SU-DHL-6 (cell line): ENCODE data around the gene FOXF2.

Source experiments
- H2AFZ ChIP-seq: fragments of 200-600 bp; sonication (generic); 2 replicates; pipeline ENCODE4 v1.6.1; 2014; ENCODE audit warnings: low read depth, mild to moderate bottlenecking, moderate library complexity, mixed read lengths, antibody characterized with exemption, low read length; ENCODE audit not compliant: severe bottlenecking
- H3F3A ChIP-seq: fragments of 200-600 bp; shearing (Covaris generic); 2 replicates; pipeline ENCODE4 v1.6.0; 2016; ENCODE audit warnings: antibody characterized with exemption, mild to moderate bottlenecking; ENCODE audit not compliant: insufficient read depth
- H3K27ac ChIP-seq: fragments of 200-600 bp; sonication (generic); 2 replicates; pipeline ENCODE4 v1.5.1; 2016; ENCODE audit warnings: low read depth, mild to moderate bottlenecking, low read length, moderate library complexity, mixed read lengths
- H3K27me3 ChIP-seq: fragments of 200-600 bp; sonication (generic), shearing (Covaris generic); 2 replicates; pipeline ENCODE4 v1.6.0; 2014; ENCODE audit warnings: mild to moderate bottlenecking, low read length
- H3K36me3 ChIP-seq: fragments of 200-600 bp; sonication (generic); 2 replicates; pipeline ENCODE4 v1.6.1; 2014; ENCODE audit warnings: mild to moderate bottlenecking, low read length, mixed read lengths
- H3K4me2 ChIP-seq: fragments of 300-600, 200-600 bp; shearing (Covaris generic), sonication (generic); 2 replicates; pipeline ENCODE4 v1.6.0; 2014; ENCODE audit warnings: low read length, low read depth, mild to moderate bottlenecking; ENCODE audit not compliant: poor library complexity, severe bottlenecking
- H3K4me3 ChIP-seq: fragments of 200-600 bp; sonication (generic); 2 replicates; pipeline ENCODE4 v1.5.1; 2014; ENCODE audit warnings: antibody characterized with exemption, low read length, mild to moderate bottlenecking, mixed read lengths; ENCODE audit not compliant: insufficient read depth, poor library complexity, severe bottlenecking
- H3K79me2 ChIP-seq: fragments of 200-600 bp; sonication (generic); 2 replicates; pipeline ENCODE4 v1.6.1; 2014; ENCODE audit warnings: mild to moderate bottlenecking, low read length, moderate library complexity; ENCODE audit not compliant: insufficient read depth
- H3K9ac ChIP-seq: fragments of 200-600 bp; sonication (generic); 2 replicates; pipeline ENCODE4 v1.7.0; 2014; ENCODE audit warnings: mild to moderate bottlenecking, low read length
- H3K9me2 ChIP-seq: fragments of 200-600 bp; sonication (generic); replicated peaks from 2 replicates; pipeline ENCODE4 v1.6.1; 2014; ENCODE audit warnings: low read length; ENCODE audit not compliant: insufficient read depth
- H3K9me3 ChIP-seq: fragments of 200-600 bp; sonication (generic); 2 replicates; pipeline ENCODE4 v1.6.1; 2014; ENCODE audit warnings: low read length, mixed read lengths; ENCODE audit not compliant: insufficient read depth
- H4K20me1 ChIP-seq: fragments of 200-600 bp; sonication (generic); 2 replicates; pipeline ENCODE4 v1.6.1; 2014; ENCODE audit warnings: low read depth, mild to moderate bottlenecking, antibody characterized with exemption, low read length, moderate library complexity, mixed read lengths
- EZH2phosphoT487 ChIP-seq: fragments of 200-600 bp; sonication (generic), shearing (Covaris generic); conservative IDR thresholded peaks from 2 replicates; pipeline ENCODE4 v1.6.1; 2018; ENCODE audit warnings: mild to moderate bottlenecking, antibody characterized with exemption, low read length, moderate library complexity, mixed read lengths
- TF ChIP-seq, protein P1 (sequence below): fragments of 200-600 bp; sonication (generic); IDR thresholded peaks from one replicate; pipeline ENCODE4 v1.5.1; 2017; ENCODE audit warnings: antibody characterized with exemption, mild to moderate bottlenecking, low read length, moderate library complexity; ENCODE audit not compliant: insufficient read depth, poor library complexity, severe bottlenecking

FOXF2 gene

DNA sequence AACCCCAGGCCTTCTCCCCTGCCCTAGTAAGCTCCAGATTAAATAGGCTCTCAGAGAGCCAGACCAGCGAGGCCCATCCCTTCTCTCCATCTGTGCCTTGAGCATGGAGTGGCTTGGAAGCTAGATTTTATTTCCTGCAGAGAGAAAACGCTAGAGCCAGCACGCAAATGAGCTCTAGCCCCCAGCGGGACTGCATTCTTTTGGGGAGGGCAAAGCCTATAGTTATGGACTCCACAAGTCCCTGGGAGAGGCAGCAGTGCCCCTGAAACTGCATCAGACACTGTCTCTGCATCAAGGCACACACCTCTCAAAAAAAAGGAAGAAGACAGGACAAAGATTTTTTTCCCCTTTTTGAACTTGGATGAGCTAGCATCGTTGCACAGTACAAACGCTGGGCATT is 15.8 kb downstream of the FOXF2 start:
- Histone ChIP-seq H3K27ac (no peak overlapping the region), H3K4me3 (no peak overlapping the region), H3K79me2 (no peaks in the 10 kb centered on the region), H3K27me3 (no peaks in the 10 kb centered on the region), H3K9me3 (no peaks in the 10 kb centered on the region), H3K9ac (no peak overlapping the region), H3F3A (no peaks in the 10 kb centered on the region), H2AFZ (no peak overlapping the region), H3K9me2 (no peaks in the 10 kb centered on the region), H4K20me1 (no peaks in the 10 kb centered on the region), H3K36me3 (no peaks in the 10 kb centered on the region), H3K4me2 (no peak overlapping the region)
- TF ChIP-seq, protein P1, sequence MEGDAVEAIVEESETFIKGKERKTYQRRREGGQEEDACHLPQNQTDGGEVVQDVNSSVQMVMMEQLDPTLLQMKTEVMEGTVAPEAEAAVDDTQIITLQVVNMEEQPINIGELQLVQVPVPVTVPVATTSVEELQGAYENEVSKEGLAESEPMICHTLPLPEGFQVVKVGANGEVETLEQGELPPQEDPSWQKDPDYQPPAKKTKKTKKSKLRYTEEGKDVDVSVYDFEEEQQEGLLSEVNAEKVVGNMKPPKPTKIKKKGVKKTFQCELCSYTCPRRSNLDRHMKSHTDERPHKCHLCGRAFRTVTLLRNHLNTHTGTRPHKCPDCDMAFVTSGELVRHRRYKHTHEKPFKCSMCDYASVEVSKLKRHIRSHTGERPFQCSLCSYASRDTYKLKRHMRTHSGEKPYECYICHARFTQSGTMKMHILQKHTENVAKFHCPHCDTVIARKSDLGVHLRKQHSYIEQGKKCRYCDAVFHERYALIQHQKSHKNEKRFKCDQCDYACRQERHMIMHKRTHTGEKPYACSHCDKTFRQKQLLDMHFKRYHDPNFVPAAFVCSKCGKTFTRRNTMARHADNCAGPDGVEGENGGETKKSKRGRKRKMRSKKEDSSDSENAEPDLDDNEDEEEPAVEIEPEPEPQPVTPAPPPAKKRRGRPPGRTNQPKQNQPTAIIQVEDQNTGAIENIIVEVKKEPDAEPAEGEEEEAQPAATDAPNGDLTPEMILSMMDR: no peak
- no peak for TF ChIP-seq EZH2phosphoT487

DNA sequence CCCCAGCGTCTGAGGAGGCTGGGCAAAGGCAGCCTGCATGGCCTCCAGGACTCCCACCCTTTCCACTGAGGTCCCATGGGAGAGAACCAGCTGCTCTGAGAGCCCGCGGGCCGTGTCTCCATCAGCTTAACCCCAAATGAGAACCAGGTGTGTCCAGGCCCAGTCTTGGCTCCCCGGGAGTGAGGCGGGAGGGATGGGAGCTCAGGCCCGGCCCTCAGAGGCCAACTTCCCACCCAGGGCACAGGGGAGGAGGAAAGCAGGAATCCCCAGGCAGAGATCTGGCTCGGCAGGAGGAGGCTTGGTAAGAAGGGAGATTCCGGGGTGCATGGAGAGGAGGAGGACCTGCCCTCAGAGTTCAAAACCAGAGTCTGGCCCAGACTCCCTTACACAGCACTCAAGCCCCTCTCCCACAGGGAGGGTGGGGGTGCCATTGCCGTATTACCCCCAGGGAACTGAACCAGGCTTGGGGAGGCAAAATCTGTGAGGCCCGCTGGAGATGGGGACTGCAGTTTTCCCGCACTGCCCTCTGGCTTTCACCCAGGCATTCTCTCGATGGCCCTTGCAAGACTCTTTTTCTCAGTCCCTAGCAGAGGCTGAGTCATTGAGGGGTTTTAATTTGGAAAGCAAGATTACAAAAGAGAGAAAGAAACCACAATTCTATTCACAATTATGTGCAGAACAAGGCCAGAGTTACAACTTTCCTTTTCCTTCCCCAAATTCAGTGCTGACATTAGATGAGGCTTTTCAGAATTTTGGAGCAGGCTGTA is 17.1 kb downstream of the FOXF2 start:
- Histone ChIP-seq H3K27ac (no peak overlapping the region), H4K20me1 (no peaks in the 10 kb centered on the region), H3K9me2 (no peaks in the 10 kb centered on the region), H3K4me3 (no peak overlapping the region), H3K36me3 (no peaks in the 10 kb centered on the region), H2AFZ (no peak overlapping the region), H3K4me2 (no peak overlapping the region), H3K79me2 (no peaks in the 10 kb centered on the region), H3K27me3 (no peaks in the 10 kb centered on the region), H3F3A (no peaks in the 10 kb centered on the region), H3K9me3 (no peaks in the 10 kb centered on the region), H3K9ac (no peak overlapping the region)
- TF ChIP-seq EZH2phosphoT487: no peak
- TF ChIP-seq, protein P1: no peak

DNA sequence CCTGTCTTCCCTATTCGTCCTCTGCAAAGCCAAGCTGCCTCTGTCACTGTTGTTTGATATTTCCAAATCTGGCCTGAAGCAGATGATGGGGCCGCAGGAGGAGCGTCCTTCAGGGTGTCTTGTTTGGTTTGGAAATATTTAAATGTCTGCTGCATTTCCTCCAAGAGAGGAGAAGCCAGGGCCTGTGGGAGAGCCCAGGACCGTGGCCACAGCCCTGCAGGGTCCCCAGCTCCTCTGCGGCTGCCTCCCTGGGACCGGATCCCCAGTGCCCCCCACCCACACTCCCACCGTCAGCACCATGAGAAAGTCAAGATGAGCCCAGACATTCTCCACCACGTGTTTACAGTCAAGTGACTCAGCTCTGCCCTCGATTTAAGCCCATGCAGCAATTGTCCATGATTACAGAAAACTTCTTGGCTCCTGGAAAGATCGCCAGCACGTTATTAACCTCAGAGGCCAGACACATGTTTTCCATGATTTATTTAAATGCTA is 18.2 kb downstream of the FOXF2 start:
- no peak overlapping the region for H3K9ac ChIP-seq
- no peaks in the 10 kb centered on the region for H3K36me3 ChIP-seq
- no peaks in the 10 kb centered on the region for H3K9me3 ChIP-seq
- no peaks in the 10 kb centered on the region for H4K20me1 ChIP-seq
- H3K4me3 ChIP-seq: no peak overlapping the region
- H3K27ac ChIP-seq: no peak overlapping the region
- no peaks in the 10 kb centered on the region for H3K27me3 ChIP-seq
- H2AFZ ChIP-seq: no peak overlapping the region
- no peaks in the 10 kb centered on the region for H3F3A ChIP-seq
- H3K79me2 ChIP-seq: no peaks in the 10 kb centered on the region
- no peak overlapping the region for H3K4me2 ChIP-seq
- no peaks in the 10 kb centered on the region for H3K9me2 ChIP-seq
- TF ChIP-seq EZH2phosphoT487: no peak
- TF ChIP-seq, protein P1: no peak
